ENCODE data around the gene KRT9. TPM values are rescaled to one million over a fixed set of nuclear protein-coding genes. Genes with fewer than 3 reads are reported as not detected.

The KRT9 gene
- total RNA-seq, 4 donors from 2014 or later: 0.19 to 0.61 TPM; not detected in 2

DNA sequence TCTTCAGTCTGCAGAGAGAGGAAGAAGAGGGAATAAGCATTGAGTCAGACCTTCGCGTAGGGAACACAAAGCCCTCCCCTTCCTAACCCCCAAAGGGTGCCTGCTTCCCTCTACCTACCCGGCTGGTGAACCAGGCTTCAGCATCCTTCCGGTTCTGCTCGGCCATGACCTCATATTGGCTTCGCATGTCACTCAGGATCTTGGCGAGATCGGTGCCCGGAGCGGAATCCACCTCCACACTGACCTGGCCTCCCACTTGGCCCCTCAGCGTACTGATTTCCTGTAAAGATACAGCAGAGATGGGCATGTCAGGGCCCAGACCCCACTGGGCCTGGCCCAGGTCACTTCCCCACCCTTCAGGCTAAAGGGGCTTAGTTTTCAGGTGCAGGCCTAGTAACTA, 47.6 kb downstream of the KRT9 start:
- Histone ChIP-seq H3K27me3 (peaks cover 0 to 62% (median 10%) of the 10 kb centered on the region in 4 donors), H3K9me3 (no peaks in the 10 kb centered on the region), H3K36me3 (peaks cover 0 to 9% (median 7%) of the 10 kb centered on the region in 3 donors), H3K4me3 (peak overlapping the region; percentile 7 to 68 (median 64)), H3K27ac (peak overlapping the region; percentile 68 to 92 (median 84)), H3K4me1 (peaks cover 23 to 90% (median 34%) of the 10 kb centered on the region in 3 donors)
- TF ChIP-seq POLR2A (IDR thresholded peaks at IDR 0.05): no peak
- TF ChIP-seq CTCF (IDR thresholded peaks at IDR 0.05): no peak
- WGBS, 2 donors: 70 to 80% methylated on average over 1 to 4 of the region's 11 CpGs
- no peak for DNase-seq
- intact Hi-C loops (cut with DNase I): no loop called here

DNA sequence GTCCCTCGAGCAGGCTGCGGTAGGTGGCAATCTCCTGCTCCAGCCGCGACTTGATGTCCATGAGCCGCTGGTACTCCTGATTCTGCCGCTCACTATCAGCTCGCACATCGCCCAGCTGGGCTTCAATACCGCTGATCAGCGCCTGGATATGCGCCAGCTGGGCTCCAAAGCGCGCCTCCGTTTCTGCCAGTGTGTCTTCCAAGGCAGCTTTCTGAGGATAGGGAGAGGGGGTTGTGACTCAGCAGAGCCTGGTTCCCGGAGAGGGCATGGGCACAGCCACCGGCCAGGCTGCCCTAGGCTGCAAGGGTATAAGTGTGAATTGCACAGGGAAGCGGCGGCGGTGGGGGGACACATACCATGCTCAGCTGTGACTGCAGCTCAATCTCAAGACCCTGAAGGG, 48.1 kb downstream of the KRT9 start:
- DNase-seq: no peak
- peaks cover 20 to 89% (median 31%) of the 10 kb centered on the region in 3 donors for H3K4me1 ChIP-seq
- H3K27me3 ChIP-seq: peaks cover 0 to 57% (median 10%) of the 10 kb centered on the region in 4 donors
- peaks cover 0 to 9% (median 7%) of the 10 kb centered on the region in 3 donors for H3K36me3 ChIP-seq
- H3K9me3 ChIP-seq: no peaks in the 10 kb centered on the region
- peak overlapping the region; percentile 68 to 92 (median 84) for H3K27ac ChIP-seq
- 33 to 81% methylated on average over 4 to 9 of the region's 19 CpGs for WGBS, 2 donors
- no peak for TF ChIP-seq POLR2A (IDR thresholded peaks at IDR 0.05)
- TF ChIP-seq CTCF (IDR thresholded peaks at IDR 0.05): no peak
- intact Hi-C loops (cut with DNase I): no loop called here
- H3K4me3 ChIP-seq: peak overlapping the region; percentile 7 to 68 (median 64)

- no peaks in the 10 kb centered on the region for H3K9me3 ChIP-seq
- H3K27me3 ChIP-seq: peaks cover 0 to 51% (median 8%) of the 10 kb centered on the region in 4 donors
- peaks cover 0 to 10% (median 7%) of the 10 kb centered on the region in 3 donors for H3K36me3 ChIP-seq
- H3K4me3 ChIP-seq: peak overlapping the region in 3 of 4 donors; percentile 63 to 68 (median 64)
- DNase-seq: no peak
- intact Hi-C loops (cut with DNase I): no loop called here
- no peak for TF ChIP-seq CTCF (IDR thresholded peaks at IDR 0.05)
- TF ChIP-seq POLR2A (IDR thresholded peaks at IDR 0.05): no peak
- 24 to 49% methylated on average over 4 of the region's 4 CpGs for WGBS, 2 donors
- H3K4me1 ChIP-seq: peaks cover 19 to 83% (median 28%) of the 10 kb centered on the region in 3 donors
- peak overlapping the region; percentile 68 to 92 (median 84) for H3K27ac ChIP-seq
Measured at GRCh38 chr17:41523225-41523593, 48.6 kb downstream of the KRT9 start.

- 81 to 100% methylated on average over 1 to 3 of the region's 12 CpGs for WGBS, 2 donors
- peak overlapping the region; percentile 68 to 92 (median 84) for H3K27ac ChIP-seq
Measured at GRCh38 chr17:41522301-41523224, 49.3 kb downstream of the KRT9 start.

More at GRCh38 chr17:41522301-41523224, 49.3 kb downstream of the KRT9 start:
- Histone ChIP-seq H3K36me3 (peaks cover 0 to 17% (median 7%) of the 10 kb centered on the region in 3 donors), H3K4me1 (peaks cover 15 to 77% (median 21%) of the 10 kb centered on the region in 3 donors), H3K27me3 (peaks cover 0 to 45% (median 2%) of the 10 kb centered on the region in 4 donors), H3K9me3 (no peaks in the 10 kb centered on the region), H3K4me3 (peak overlapping the region in 2 of 4 donors; percentile 15 to 68)
- intact Hi-C loops (cut with DNase I): no loop called here
- TF ChIP-seq CTCF (IDR thresholded peaks at IDR 0.05) (no peak), POLR2A (IDR thresholded peaks at IDR 0.05) (no peak)
- DNase-seq: no peak

Measured in esophagus squamous epithelium (tissue), 5 donors.